Lower leg skin (tissue), 4 donors: ENCODE measurements around the gene FAM170B. TPM values are rescaled to one million over a fixed set of nuclear protein-coding genes. Genes with fewer than 3 reads are reported as not detected.

Source experiments
- DNase-seq, 2 donors: peaks; one replicate each; pipeline ENCODE4 v3.0.0-alpha.2; 2019; ENCODE audit warnings: low spot score in 2 of 2
- H3K4me3 ChIP-seq: fragments of 200-600 bp; sonication (generic); 2 replicates; pipeline ENCODE4 v1.5.1; 2017; ENCODE audit warnings: mild to moderate bottlenecking, low read depth; ENCODE audit not compliant: poor library complexity, severe bottlenecking
- CTCF ChIP-seq, 3 donors: fragments of 450-650 bp; IDR thresholded peaks; one replicate each; pipeline ENCODE4 v1.5.1; 2016; ENCODE audit warnings: antibody characterized with exemption in 3 of 3, mild to moderate bottlenecking in 3 of 3, moderate library complexity in 2 of 3
- POLR2A ChIP-seq, 2 donors: fragments of 450-650 bp; IDR thresholded peaks; one replicate each; pipeline ENCODE4 v1.6.1; 2016 to 2017; ENCODE audit warnings: antibody characterized with exemption in 2 of 2, mild to moderate bottlenecking in 1 of 2, moderate library complexity in 1 of 2
- WGBS, 2 donors: methylation state at CpG; one replicate each; pipeline ENCODE4 v1.1.5; 2018; 5-methylcytosine and 5-hydroxymethylcytosine counted together
- intact Hi-C: fragments of 100-400 bp; cut with DNase I; formaldehyde crosslinking; loops from one replicate; pipeline ENCODE4 v1.15.0; 2023; ENCODE audit warnings: low total_unique reads
- total RNA-seq, 4 donors: library from RNA; depleted of rRNA; stranded (reverse); fragments of >200 nt; gene quantifications; one replicate each; pipeline ENCODE4 v1.1.0, GENCODE V29; 2016

FAM170B gene
- total RNA-seq, 4 donors from 2014 or later, result not detected

- 94 to 98% methylated on average over 4 of the region's 4 CpGs for WGBS, 2 donors
- no peak for TF ChIP-seq POLR2A (IDR thresholded peaks at IDR 0.05)
- TF ChIP-seq CTCF (IDR thresholded peaks at IDR 0.05), result no peak
- intact Hi-C loops, result loop anchor here (10.0 kb wide), 1 partner anchor 189 kb away; no protein-coding TSS in a partner anchor
- no peak overlapping the region for H3K4me3 ChIP-seq
- DNase-seq, result no peak
Observed at GRCh38 chr10:49163741-49164140, 29.9 kb upstream of the FAM170B start.

- 82 to 87% methylated on average over 8 of the region's 8 CpGs for WGBS, 2 donors
- no peak overlapping the region for H3K4me3 ChIP-seq
- intact Hi-C loops, result loop anchor here (10.0 kb wide), 1 partner anchor 188 kb away; no protein-coding TSS in a partner anchor
- TF ChIP-seq POLR2A (IDR thresholded peaks at IDR 0.05) (no peak), CTCF (IDR thresholded peaks at IDR 0.05) (no peak)
- no peak for DNase-seq
Observed at GRCh38 chr10:49162761-49163310, 29.0 kb upstream of the FAM170B start.

- 75 to 84% methylated on average over 5 of the region's 5 CpGs for WGBS, 2 donors
- TF ChIP-seq CTCF (IDR thresholded peaks at IDR 0.05) (no peak), POLR2A (IDR thresholded peaks at IDR 0.05) (no peak)
- no peak overlapping the region for H3K4me3 ChIP-seq
- DNase-seq, result no peak
- intact Hi-C loops, result loop anchor here (10.0 kb wide), 1 partner anchor 187 kb away; no protein-coding TSS in a partner anchor
Observed at GRCh38 chr10:49162063-49162462, 28.2 kb upstream of the FAM170B start.

GRCh38 chr10:49161411-49161997, 27.7 kb upstream of the FAM170B start:
- intact Hi-C loops, result loop anchor here (10.0 kb wide), 1 partner anchor 187 kb away; no protein-coding TSS in a partner anchor
- H3K4me3 ChIP-seq, result no peak overlapping the region

GRCh38 chr10:49160814-49161213, 27.0 kb upstream of the FAM170B start:
- intact Hi-C loops, result loop anchor here (10.0 kb wide), 1 partner anchor 186 kb away; no protein-coding TSS in a partner anchor
- 95 to 97% methylated on average over 5 of the region's 5 CpGs for WGBS, 2 donors
- no peak overlapping the region for H3K4me3 ChIP-seq
- TF ChIP-seq POLR2A (IDR thresholded peaks at IDR 0.05) (no peak), CTCF (IDR thresholded peaks at IDR 0.05) (no peak)
- DNase-seq, result no peak

More at GRCh38 chr10:49161411-49161997, 27.7 kb upstream of the FAM170B start:
- TF ChIP-seq POLR2A (IDR thresholded peaks at IDR 0.05), result no peak
- TF ChIP-seq CTCF (IDR thresholded peaks at IDR 0.05), result no peak
- 47% methylated on average over 8 of the region's 8 CpGs for whole genome bisulfite sequencing, 2 donors
- no peak for DNase-seq
